ENCODE data around the gene ETNK2.

- TF ChIP-seq FOXM1 (IDR thresholded peaks at IDR 0.05; ENCODE audit: borderline replicate concordance): no peak
- TF ChIP-seq ELF4 (IDR thresholded peaks at IDR 0.05): no peak
- no peak for TF ChIP-seq BHLHE40 (IDR thresholded peaks at IDR 0.05; ENCODE audit: borderline replicate concordance)
- TF ChIP-seq TARDBP (IDR thresholded peaks at IDR 0.05): no peak
- no peak for TF ChIP-seq SUZ12 (IDR thresholded peaks at IDR 0.05)
- TF ChIP-seq L3MBTL2 (conservative IDR thresholded peaks at IDR 0.05): no peak
- no peak for TF ChIP-seq NFRKB (IDR thresholded peaks at IDR 0.05)
- TF ChIP-seq FOXK2 (IDR thresholded peaks at IDR 0.05): no peak
- TF ChIP-seq ARNT (IDR thresholded peaks at IDR 0.05): no peak
- TF ChIP-seq FOXA1 (IDR thresholded peaks at IDR 0.05): no peak
- TF ChIP-seq PKNOX1 (IDR thresholded peaks at IDR 0.05): no peak
These were observed 62.6 kb downstream of the ETNK2 start for GRCh38 chr1:204089044-204089751.

All from HEK293T (cell line).